B cell (primary cell): ENCODE results near the gene KHDC4. TPM values are rescaled to one million over a fixed set of nuclear protein-coding genes. Genes with fewer than 3 reads are reported as not detected.
"Not testable (repeated sequence)": the region's sequence is repeated elsewhere in the genome, so short reads cannot be mapped to it uniquely, and the experiment has no call there.

Source experiments
- ATAC-seq: fragments of 200-7000 bp; cut with Tn5 transposase; one replicate; pipeline ENCODE4 v1.10.0; 2021; ENCODE audit warnings: low read depth, mild to moderate bottlenecking, moderate number of reproducible peaks, moderate library complexity
- CTCF ChIA-PET: fragments of 350-600 bp; sonication (Branson Sonifier 250); formaldehyde crosslinking; loops from one replicate; lab custom pipeline; 2021; ENCODE audit warnings: antibody characterized with exemption, inconsistent platforms; lab: Charles Lee
- POLR2A ChIA-PET: fragments of 350-600 bp; sonication (Branson Sonifier 250); formaldehyde crosslinking; loops from one replicate; lab custom pipeline; 2021; ENCODE audit warnings: antibody characterized with exemption; lab: Charles Lee
- DNase-seq: peaks from one replicate; pipeline ENCODE4 v3.0.0; 2013
- H2AFZ ChIP-seq: 2 replicates; pipeline ENCODE4 v1.6.1; 2012; ENCODE audit warnings: mild to moderate bottlenecking, low read depth, low read length; ENCODE audit not compliant: insufficient read depth, poor library complexity, severe bottlenecking
- H3K27ac ChIP-seq, 2 donors: 1 replicate in 1 of 2; 2 replicates in 1 of 2; pipeline ENCODE4 v1.5.1; 2012 to 2013; ENCODE audit warnings: low read length in 2 of 2, mild to moderate bottlenecking in 2 of 2, moderate library complexity in 1 of 2
- H3K27me3 ChIP-seq, 4 experiments: fragments of 200-600 bp in 1 of 4; sonication (generic) in 1 of 4; replicated peaks in 1 of 4; 1 replicate in 2 of 4; 2 replicates in 2 of 4; pipeline versions ENCODE4 v1.6.1 to v1.7.0; 2013 to 2016; ENCODE audit warnings: low read length in 3 of 4, mild to moderate bottlenecking in 2 of 4, mixed read lengths in 1 of 4, moderate library complexity in 1 of 4; ENCODE audit not compliant: insufficient read depth in 4 of 4, control insufficient read depth in 3 of 4; ENCODE audit errors: control extremely low read depth in 1 of 4
- H3K36me3 ChIP-seq, 2 experiments: replicated peaks in 1 of 2; 1 replicate in 1 of 2; 2 replicates in 1 of 2; pipeline versions ENCODE4 v1.6.1 to v1.7.1; 2013; ENCODE audit warnings: low read length in 1 of 2; ENCODE audit not compliant: insufficient read depth in 2 of 2, control insufficient read depth in 1 of 2; ENCODE audit errors: control extremely low read depth in 1 of 2, extremely low read depth in 1 of 2
- H3K4me1 ChIP-seq, 2 donors: fragments of 200-600 bp in 1 of 2; sonication (generic) in 1 of 2; 1 replicate in 1 of 2; 2 replicates in 1 of 2; pipeline versions ENCODE4 v1.5.1 to v1.6.1; 2013 to 2017; ENCODE audit warnings: low read length in 2 of 2; ENCODE audit not compliant: control insufficient read depth in 2 of 2, insufficient read depth in 2 of 2
- H3K4me2 ChIP-seq: replicated peaks from 2 replicates; pipeline ENCODE3; 2012; ENCODE audit warnings: mild to moderate bottlenecking, low read depth, low read length; ENCODE audit not compliant: poor library complexity, severe bottlenecking
- H3K4me3 ChIP-seq, 5 experiments: fragments of 200-600 bp in 1 of 5; sonication (generic) in 1 of 5; 1 replicate in 3 of 5; 2 replicates in 2 of 5; pipeline versions ENCODE4 v1.5.1 to v1.7.0; 2011 to 2016; ENCODE audit warnings: low read length in 4 of 5, mild to moderate bottlenecking in 4 of 5, low read depth in 2 of 5, control low read depth in 1 of 5, moderate library complexity in 1 of 5; ENCODE audit not compliant: insufficient read depth in 1 of 5; ENCODE audit errors: control extremely low read depth in 1 of 5, extremely low read depth in 1 of 5
- H3K79me2 ChIP-seq: fragments of 200-600 bp; sonication (generic); one replicate; pipeline ENCODE4 v1.6.0; 2016; ENCODE audit warnings: low read length; ENCODE audit not compliant: control insufficient read depth, insufficient read depth
- H3K9ac ChIP-seq: fragments of 200-600 bp; sonication (generic); 2 replicates; pipeline ENCODE4 v1.6.1; 2017; ENCODE audit warnings: mild to moderate bottlenecking, low read length, moderate library complexity
- H3K9me3 ChIP-seq, 3 donors: one replicate each; pipeline versions ENCODE4 v1.6.1 to v1.7.1; 2013; ENCODE audit warnings: low read length in 2 of 3; ENCODE audit not compliant: control insufficient read depth in 2 of 3, insufficient read depth in 1 of 3; ENCODE audit errors: control extremely low read depth in 1 of 3
- H4K20me1 ChIP-seq: 2 replicates; pipeline ENCODE4 v1.6.0; 2012; ENCODE audit warnings: mild to moderate bottlenecking, low read length; ENCODE audit not compliant: insufficient read depth, control insufficient read depth, poor library complexity, severe bottlenecking
- H3K27ac Mint-ChIP-seq: one replicate; pipeline ENCODE4 v1.8.0; 2021; ENCODE audit warnings: mixed read lengths
- H3K27me3 Mint-ChIP-seq: one replicate; pipeline ENCODE4 v1.8.0; 2021; ENCODE audit warnings: mixed read lengths
- H3K4me1 Mint-ChIP-seq: one replicate; pipeline ENCODE4 v1.8.0; 2021; ENCODE audit warnings: mixed read lengths
- H3K4me3 Mint-ChIP-seq: one replicate; pipeline ENCODE4 v1.8.0; 2021; ENCODE audit warnings: mixed read lengths
- H3K9me3 Mint-ChIP-seq: one replicate; pipeline ENCODE4 v1.8.0; 2022; ENCODE audit warnings: mixed read lengths; ENCODE audit not compliant: insufficient read depth
- EZH2 ChIP-seq: IDR thresholded peaks from 2 replicates; pipeline ENCODE4 v1.6.1; 2012; ENCODE audit warnings: borderline replicate concordance, low read depth, mild to moderate bottlenecking, moderate library complexity, low read length; ENCODE audit not compliant: insufficient read depth, poor library complexity, severe bottlenecking
- WGBS: methylation state at CpG from one replicate; pipeline ENCODE4 v1.1.5; 2013; ENCODE audit warnings: missing lambda C conversion rate; ENCODE audit not compliant: insufficient coverage; 5-methylcytosine and 5-hydroxymethylcytosine counted together
- intact Hi-C: fragments of 100-400 bp; cut with micrococcal nuclease; formaldehyde crosslinking; loops from one replicate; pipeline ENCODE4 v1.10.0; 2022
- polyA plus RNA-seq: library from polyadenylated mRNA; depleted of rRNA; stranded (reverse); fragments of >200 nt; gene quantifications from 2 replicates; pipeline ENCODE4 v1.2.3, GENCODE V29; 2012
- total RNA-seq, 2 donors: library from RNA; stranded (reverse); fragments of 120-200 nt in 1 of 2; gene quantifications; 1 replicate in 1 of 2; 2 replicates in 1 of 2; pipeline versions ENCODE4 v1.2.3 to v1.2.4, GENCODE V29; 2013 to 2022
- TF ChIP-seq, protein P1 (sequence below): fragments of 200-600 bp; IDR thresholded peaks from one replicate; pipeline ENCODE4 v1.8.0; 2022; ENCODE audit warnings: antibody characterized with exemption, mild to moderate bottlenecking

Gene KHDC4
- total and polyA plus RNA-seq, 2 donors (not counting 1 experiment from before 2014, with no cell fraction given): 51.3 to 122 TPM

DNA sequence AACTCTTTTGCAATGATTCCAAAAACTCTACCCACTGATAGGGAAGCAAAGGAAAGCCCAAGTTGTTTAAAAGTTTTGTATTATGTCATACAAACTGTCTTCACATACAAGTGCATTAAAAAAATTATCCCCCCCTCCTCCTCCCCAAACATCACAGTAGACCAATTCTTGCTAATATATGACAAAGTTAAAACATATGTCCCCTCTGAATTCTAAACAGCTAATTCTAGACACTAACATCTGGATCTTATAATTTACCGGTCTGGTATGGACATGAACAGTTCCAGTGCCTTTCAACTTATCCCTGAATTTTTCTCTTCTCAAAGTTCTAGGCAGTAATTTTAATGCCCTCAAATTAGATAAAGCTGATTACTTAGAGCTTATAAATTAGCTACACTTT is 36.5 kb downstream of the KHDC4 start:
- POLR2A ChIA-PET: no interaction called here
- no peaks in the 10 kb centered on the region for H3K27me3 Mint-ChIP-seq
- Histone ChIP-seq H3K9ac (no peak overlapping the region), H3K79me2 (no peaks in the 10 kb centered on the region), H3K27ac (no peak overlapping the region), H3K4me2 (no peak overlapping the region), H3K9me3 (no peaks in the 10 kb centered on the region), H3K27me3 (no peaks in the 10 kb centered on the region), H3K4me1 (no peaks in the 10 kb centered on the region), H3K36me3 (peaks cover 5 to 39% of the 10 kb centered on the region in 2 experiments), H4K20me1 (no peaks in the 10 kb centered on the region), H3K4me3 (no peak overlapping the region), H2AFZ (no peak overlapping the region)
- WGBS: no CpG with 5 or more reads among the region's 1 CpG
- no peak overlapping the region for H3K27ac Mint-ChIP-seq
- TF ChIP-seq, protein P1, sequence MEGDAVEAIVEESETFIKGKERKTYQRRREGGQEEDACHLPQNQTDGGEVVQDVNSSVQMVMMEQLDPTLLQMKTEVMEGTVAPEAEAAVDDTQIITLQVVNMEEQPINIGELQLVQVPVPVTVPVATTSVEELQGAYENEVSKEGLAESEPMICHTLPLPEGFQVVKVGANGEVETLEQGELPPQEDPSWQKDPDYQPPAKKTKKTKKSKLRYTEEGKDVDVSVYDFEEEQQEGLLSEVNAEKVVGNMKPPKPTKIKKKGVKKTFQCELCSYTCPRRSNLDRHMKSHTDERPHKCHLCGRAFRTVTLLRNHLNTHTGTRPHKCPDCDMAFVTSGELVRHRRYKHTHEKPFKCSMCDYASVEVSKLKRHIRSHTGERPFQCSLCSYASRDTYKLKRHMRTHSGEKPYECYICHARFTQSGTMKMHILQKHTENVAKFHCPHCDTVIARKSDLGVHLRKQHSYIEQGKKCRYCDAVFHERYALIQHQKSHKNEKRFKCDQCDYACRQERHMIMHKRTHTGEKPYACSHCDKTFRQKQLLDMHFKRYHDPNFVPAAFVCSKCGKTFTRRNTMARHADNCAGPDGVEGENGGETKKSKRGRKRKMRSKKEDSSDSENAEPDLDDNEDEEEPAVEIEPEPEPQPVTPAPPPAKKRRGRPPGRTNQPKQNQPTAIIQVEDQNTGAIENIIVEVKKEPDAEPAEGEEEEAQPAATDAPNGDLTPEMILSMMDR: no peak
- TF ChIP-seq EZH2: no peak
- H3K9me3 Mint-ChIP-seq: no peaks in the 10 kb centered on the region
- ATAC-seq: no peak
- no peak overlapping the region for H3K4me3 Mint-ChIP-seq
- CTCF ChIA-PET: interaction anchor here (0.6 to 2.0 kb wide), 3 partner anchors 11 to 91 kb away, joined by 3 to 5 read pairs (median 3); no protein-coding TSS in a partner anchor
- no peaks in the 10 kb centered on the region for H3K4me1 Mint-ChIP-seq
- intact Hi-C loops: no loop called here
- no peak for DNase-seq

DNA sequence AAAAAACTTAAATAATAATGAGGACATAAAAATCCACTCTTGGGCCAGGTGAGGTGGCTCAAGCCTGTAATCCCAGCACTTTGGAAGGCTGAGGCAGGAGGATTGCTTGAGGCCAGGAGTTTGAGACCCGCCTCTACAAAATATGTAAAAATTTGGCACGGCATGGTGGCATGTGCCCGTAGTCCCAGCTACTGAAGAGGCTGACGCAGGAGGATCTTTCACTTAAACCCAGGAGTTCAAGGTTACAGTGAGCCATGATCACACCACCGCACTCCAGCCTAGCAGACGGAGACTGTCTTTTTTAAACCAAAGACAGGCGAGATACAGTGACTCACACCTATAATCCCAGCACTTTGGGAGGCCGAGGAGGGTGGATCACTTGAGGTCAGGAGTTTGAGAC is 37.7 kb downstream of the KHDC4 start:
- H3K79me2 ChIP-seq, H3K9me3 ChIP-seq, ATAC-seq, H3K9ac ChIP-seq, H3K4me3 ChIP-seq, CTCF ChIA-PET, H3K4me2 ChIP-seq, intact Hi-C loops, H3K4me1 Mint-ChIP-seq, POLR2A ChIA-PET, DNase-seq, H3K27ac ChIP-seq, H3K27me3 Mint-ChIP-seq, H3K9me3 Mint-ChIP-seq, H4K20me1 ChIP-seq, H2AFZ ChIP-seq, H3K4me3 Mint-ChIP-seq, H3K27me3 ChIP-seq, H3K27ac Mint-ChIP-seq, H3K4me1 ChIP-seq: not testable (repeated sequence)
- WGBS: 100% methylated on average over 8 of the region's 8 CpGs
- peaks cover 5 to 32% of the 10 kb centered on the region in 2 experiments for H3K36me3 ChIP-seq

DNA sequence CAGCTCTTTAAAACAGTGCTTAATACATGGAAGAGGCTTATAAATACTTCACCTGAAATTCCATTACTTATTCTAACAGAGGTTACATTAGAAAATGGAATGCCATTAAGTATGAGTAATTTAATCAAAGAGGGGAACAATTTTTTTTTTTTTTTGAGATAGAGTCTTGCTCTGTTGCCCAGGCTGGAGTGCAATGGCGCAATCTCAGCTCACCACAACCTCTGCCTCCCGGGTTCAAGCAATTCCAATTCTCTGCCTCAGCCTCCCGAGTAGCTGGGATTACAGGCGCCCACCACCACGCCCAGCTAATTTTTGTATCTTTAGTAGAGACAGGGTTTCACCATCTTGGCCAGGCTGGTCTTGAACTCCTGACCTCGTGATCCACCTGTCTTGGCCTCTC is 38.6 kb downstream of the KHDC4 start:
- H3K9me3 ChIP-seq, H3K4me3 ChIP-seq, H3K27ac Mint-ChIP-seq, H3K27me3 Mint-ChIP-seq, intact Hi-C loops, H3K4me1 ChIP-seq, H2AFZ ChIP-seq, H3K9me3 Mint-ChIP-seq, H3K4me2 ChIP-seq, H3K27ac ChIP-seq, H3K4me1 Mint-ChIP-seq, H3K4me3 Mint-ChIP-seq, H3K27me3 ChIP-seq, DNase-seq, H3K79me2 ChIP-seq, H3K9ac ChIP-seq, POLR2A ChIA-PET, ATAC-seq, H4K20me1 ChIP-seq: not testable (repeated sequence)
- CTCF ChIA-PET: interaction anchor here (0.6 to 0.7 kb wide), 3 partner anchors 22 to 217 kb away, joined by 3 read pairs; no protein-coding TSS in a partner anchor
- 100% methylated on average over 3 of the region's 6 CpGs for WGBS
- H3K36me3 ChIP-seq: peaks cover 5 to 24% of the 10 kb centered on the region in 2 experiments
